Neural progenitor cell (in vitro differentiated cells): ENCODE results near the gene TP53I13. TPM values are rescaled to one million over a fixed set of nuclear protein-coding genes. Genes with fewer than 3 reads are reported as not detected.
A peak's percentile ranks its signal among the peaks of the same experiment; 100 is the strongest.

ENCODE experiments used
- DNase-seq: peaks from one replicate; pipeline ENCODE4 v3.0.0-alpha.2; 2016; ENCODE audit warnings: low spot score
- H2AFZ ChIP-seq: fragments of 200-600 bp; sonication (generic); replicated peaks from 2 replicates; pipeline ENCODE4 v1.6.1; 2016; ENCODE audit warnings: antibody characterized with exemption
- H3F3A ChIP-seq: fragments of 200-600 bp; sonication (generic); 2 replicates; pipeline ENCODE4 v1.6.1; 2016; ENCODE audit warnings: antibody characterized with exemption, low read depth
- H3K27ac ChIP-seq: fragments of 200-600 bp; sonication (generic); 2 replicates; pipeline ENCODE4 v1.5.1; 2016; ENCODE audit warnings: mild to moderate bottlenecking
- H3K27me3 ChIP-seq: fragments of 200-600 bp; sonication (generic); 2 replicates; pipeline ENCODE4 v1.6.1; 2016; ENCODE audit warnings: mild to moderate bottlenecking, moderate library complexity
- H3K36me3 ChIP-seq: fragments of 200-600 bp; sonication (generic); 2 replicates; pipeline ENCODE4 v1.5.1; 2016
- H3K4me1 ChIP-seq: fragments of 200-600 bp; sonication (generic); 2 replicates; pipeline ENCODE4 v1.6.1; 2016; ENCODE audit warnings: mixed run types
- H3K4me2 ChIP-seq: fragments of 200-600 bp; sonication (generic); 2 replicates; pipeline ENCODE4 v1.6.1; 2016
- H3K4me3 ChIP-seq: fragments of 200-600 bp; sonication (generic); 2 replicates; pipeline ENCODE4 v1.5.1; 2016
- H3K79me2 ChIP-seq: fragments of 200-600 bp; sonication (generic); 2 replicates; pipeline ENCODE4 v1.6.1; 2016; ENCODE audit warnings: low read depth
- H3K9ac ChIP-seq: fragments of 200-600 bp; sonication (generic); 2 replicates; pipeline ENCODE4 v1.6.1; 2016
- H3K9me3 ChIP-seq: fragments of 200-600 bp; sonication (generic); 2 replicates; pipeline ENCODE4 v1.5.1; 2016; ENCODE audit warnings: low read depth
- H4K20me1 ChIP-seq: fragments of 200-600 bp; sonication (generic); 2 replicates; pipeline ENCODE4 v1.6.1; 2016; ENCODE audit warnings: low read depth
- H3K27ac Mint-ChIP-seq: 3 replicates; pipeline ENCODE4 v1.8.0; 2021; ENCODE audit warnings: mixed read lengths
- H3K27me3 Mint-ChIP-seq: 2 replicates; pipeline ENCODE4 v1.8.0; 2022; ENCODE audit warnings: low read depth, mild to moderate bottlenecking, inconsistent platforms, moderate library complexity, mixed read lengths; ENCODE audit not compliant: insufficient read depth
- H3K36me3 Mint-ChIP-seq: 3 replicates; pipeline ENCODE4 v1.8.0; 2021; ENCODE audit warnings: mixed read lengths
- H3K4me1 Mint-ChIP-seq: 3 replicates; pipeline ENCODE4 v1.8.0; 2021; ENCODE audit warnings: mixed read lengths
- H3K4me3 Mint-ChIP-seq: 3 replicates; pipeline ENCODE4 v1.8.0; 2021; ENCODE audit warnings: mild to moderate bottlenecking, moderate library complexity, mixed read lengths
- H3K9me3 Mint-ChIP-seq: 3 replicates; pipeline ENCODE4 v1.8.0; 2020; ENCODE audit warnings: mixed read lengths
- EZH2 ChIP-seq: fragments of 200-600 bp; sonication (generic); IDR thresholded peaks from 2 replicates; pipeline ENCODE4 v1.6.1; 2017; ENCODE audit warnings: antibody characterized with exemption, mild to moderate bottlenecking, moderate library complexity
- EZH2phosphoT487 ChIP-seq: fragments of 200-600 bp; sonication (generic); IDR thresholded peaks from 2 replicates; pipeline ENCODE4 v1.6.1; 2017; ENCODE audit warnings: antibody characterized with exemption
- total RNA-seq: library from RNA; depleted of rRNA; stranded (reverse); fragments of >200 nt; gene quantifications from 2 replicates; pipeline ENCODE4 v1.2.3, GENCODE V29; 2015; ENCODE audit warnings: low replicate concordance
- TF ChIP-seq, protein P1 (sequence below): fragments of 200-600 bp; sonication (generic); IDR thresholded peaks from 2 replicates; pipeline ENCODE4 v1.5.1; 2017; ENCODE audit warnings: antibody characterized with exemption, mild to moderate bottlenecking

Gene TP53I13
- total RNA-seq, 1 donor from 2014 or later: 9.2 TPM

DNA sequence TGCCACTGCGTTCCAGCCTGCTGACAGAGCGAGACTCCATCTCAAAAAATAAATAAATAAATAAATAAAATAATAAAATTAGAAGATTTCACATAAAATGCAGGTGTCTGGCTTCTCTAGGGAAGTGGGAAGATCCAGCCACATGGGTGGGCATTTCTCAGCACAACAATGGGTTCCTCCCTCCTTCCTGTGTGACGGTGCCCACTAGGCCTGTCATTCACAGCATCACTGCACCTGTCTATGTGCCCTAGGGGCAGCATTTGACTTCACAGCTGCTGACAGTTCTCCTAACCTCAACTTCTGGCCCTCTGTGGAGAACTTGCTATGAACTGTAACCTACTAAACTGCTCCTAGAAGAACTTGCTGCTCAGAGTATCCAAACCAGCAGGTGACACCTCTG is 4.7 kb upstream of the TP53I13 start:
- peaks cover 42% of the 10 kb centered on the region for H3K27me3 ChIP-seq

DNA sequence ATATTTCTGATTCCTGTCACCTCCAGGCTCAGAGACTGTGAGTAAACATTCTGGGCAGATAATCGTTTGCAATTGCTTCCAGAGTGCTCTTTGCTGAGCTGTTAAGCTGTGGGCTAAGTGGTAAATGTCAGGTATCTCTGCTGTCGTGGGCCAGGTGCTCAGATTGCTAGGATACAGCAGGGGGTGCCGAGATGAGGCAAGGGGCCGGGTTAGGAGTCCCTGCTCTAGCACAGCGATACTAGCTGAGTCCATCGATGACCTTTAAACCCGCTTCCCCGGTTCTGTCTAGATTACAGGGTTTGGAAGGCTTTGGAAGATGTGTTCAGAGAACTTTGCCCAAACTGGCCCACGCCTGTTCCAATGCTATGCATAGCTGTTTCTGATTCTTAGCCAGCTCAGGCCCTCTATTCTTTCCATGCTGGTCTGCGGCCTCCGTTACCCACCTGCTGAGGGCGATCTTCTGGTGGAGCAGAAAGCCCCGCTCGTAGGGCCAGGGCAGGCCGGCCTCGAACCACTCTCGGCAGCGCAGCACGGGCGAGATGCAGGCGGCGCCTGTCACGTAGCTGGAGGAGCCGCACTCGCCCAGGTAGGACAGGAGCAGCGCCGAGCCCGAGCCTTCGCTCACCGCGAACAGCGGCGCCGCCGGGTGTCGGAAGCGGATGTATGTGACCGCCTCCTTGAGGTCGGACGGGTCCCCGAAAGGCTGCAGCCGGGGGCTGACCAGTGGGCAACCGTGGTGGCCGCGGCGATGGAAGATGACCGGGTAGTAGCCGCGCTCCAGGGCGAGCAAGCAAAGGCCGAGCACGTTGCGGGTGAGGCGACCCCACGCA is 2.6 kb upstream of the TP53I13 start:
- Histone ChIP-seq H3K79me2 (peaks cover 7% of the 10 kb centered on the region), H3K9me3 (no peaks in the 10 kb centered on the region), H4K20me1 (peaks cover 15% of the 10 kb centered on the region), H3K36me3 (no peaks in the 10 kb centered on the region), H3F3A (peaks cover 41% of the 10 kb centered on the region), H3K4me1 (peaks cover 15% of the 10 kb centered on the region), H2AFZ (peak overlapping the region; percentile 83), H3K9ac (no peak overlapping the region), H3K4me2 (peak overlapping the region; percentile 96), H3K4me3 (peak overlapping the region; percentile 71), H3K27me3 (peaks cover 42% of the 10 kb centered on the region), H3K27ac (no peak overlapping the region)
- Mint-ChIP-seq H3K9me3 (no peaks in the 10 kb centered on the region), H3K4me3 (peak overlapping the region; percentile 84), H3K27ac (no peak overlapping the region), H3K36me3 (peaks cover 3% of the 10 kb centered on the region), H3K27me3 (peaks cover 32% of the 10 kb centered on the region), H3K4me1 (peaks cover 20% of the 10 kb centered on the region)
- DNase-seq: peak; percentile 78
- TF ChIP-seq EZH2phosphoT487 (no peak), EZH2 (no peak)
- TF ChIP-seq, protein P1, sequence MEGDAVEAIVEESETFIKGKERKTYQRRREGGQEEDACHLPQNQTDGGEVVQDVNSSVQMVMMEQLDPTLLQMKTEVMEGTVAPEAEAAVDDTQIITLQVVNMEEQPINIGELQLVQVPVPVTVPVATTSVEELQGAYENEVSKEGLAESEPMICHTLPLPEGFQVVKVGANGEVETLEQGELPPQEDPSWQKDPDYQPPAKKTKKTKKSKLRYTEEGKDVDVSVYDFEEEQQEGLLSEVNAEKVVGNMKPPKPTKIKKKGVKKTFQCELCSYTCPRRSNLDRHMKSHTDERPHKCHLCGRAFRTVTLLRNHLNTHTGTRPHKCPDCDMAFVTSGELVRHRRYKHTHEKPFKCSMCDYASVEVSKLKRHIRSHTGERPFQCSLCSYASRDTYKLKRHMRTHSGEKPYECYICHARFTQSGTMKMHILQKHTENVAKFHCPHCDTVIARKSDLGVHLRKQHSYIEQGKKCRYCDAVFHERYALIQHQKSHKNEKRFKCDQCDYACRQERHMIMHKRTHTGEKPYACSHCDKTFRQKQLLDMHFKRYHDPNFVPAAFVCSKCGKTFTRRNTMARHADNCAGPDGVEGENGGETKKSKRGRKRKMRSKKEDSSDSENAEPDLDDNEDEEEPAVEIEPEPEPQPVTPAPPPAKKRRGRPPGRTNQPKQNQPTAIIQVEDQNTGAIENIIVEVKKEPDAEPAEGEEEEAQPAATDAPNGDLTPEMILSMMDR: peak; percentile 45

More for the DNA sequence above, 4.7 kb upstream of the TP53I13 start:
- H3K4me2 ChIP-seq: no peak overlapping the region
- H3K79me2 ChIP-seq: no peaks in the 10 kb centered on the region
- peaks cover 8% of the 10 kb centered on the region for H3K4me1 Mint-ChIP-seq
- peaks cover 33% of the 10 kb centered on the region for H3K27me3 Mint-ChIP-seq
- peaks cover 43% of the 10 kb centered on the region for H3F3A ChIP-seq
- H3K36me3 Mint-ChIP-seq: no peaks in the 10 kb centered on the region
- H2AFZ ChIP-seq: no peak overlapping the region
- TF ChIP-seq, protein P1: no peak
- no peak for TF ChIP-seq EZH2
- no peak for TF ChIP-seq EZH2phosphoT487
- H4K20me1 ChIP-seq: peaks cover 5% of the 10 kb centered on the region
- H3K27ac ChIP-seq: no peak overlapping the region
- no peaks in the 10 kb centered on the region for H3K9me3 Mint-ChIP-seq
- H3K4me3 Mint-ChIP-seq: no peak overlapping the region
- H3K4me1 ChIP-seq: peaks cover 9% of the 10 kb centered on the region
- no peaks in the 10 kb centered on the region for H3K9me3 ChIP-seq
- no peak overlapping the region for H3K27ac Mint-ChIP-seq
- H3K9ac ChIP-seq: no peak overlapping the region
- no peak for DNase-seq
- no peaks in the 10 kb centered on the region for H3K36me3 ChIP-seq
- H3K4me3 ChIP-seq: no peak overlapping the region

DNA sequence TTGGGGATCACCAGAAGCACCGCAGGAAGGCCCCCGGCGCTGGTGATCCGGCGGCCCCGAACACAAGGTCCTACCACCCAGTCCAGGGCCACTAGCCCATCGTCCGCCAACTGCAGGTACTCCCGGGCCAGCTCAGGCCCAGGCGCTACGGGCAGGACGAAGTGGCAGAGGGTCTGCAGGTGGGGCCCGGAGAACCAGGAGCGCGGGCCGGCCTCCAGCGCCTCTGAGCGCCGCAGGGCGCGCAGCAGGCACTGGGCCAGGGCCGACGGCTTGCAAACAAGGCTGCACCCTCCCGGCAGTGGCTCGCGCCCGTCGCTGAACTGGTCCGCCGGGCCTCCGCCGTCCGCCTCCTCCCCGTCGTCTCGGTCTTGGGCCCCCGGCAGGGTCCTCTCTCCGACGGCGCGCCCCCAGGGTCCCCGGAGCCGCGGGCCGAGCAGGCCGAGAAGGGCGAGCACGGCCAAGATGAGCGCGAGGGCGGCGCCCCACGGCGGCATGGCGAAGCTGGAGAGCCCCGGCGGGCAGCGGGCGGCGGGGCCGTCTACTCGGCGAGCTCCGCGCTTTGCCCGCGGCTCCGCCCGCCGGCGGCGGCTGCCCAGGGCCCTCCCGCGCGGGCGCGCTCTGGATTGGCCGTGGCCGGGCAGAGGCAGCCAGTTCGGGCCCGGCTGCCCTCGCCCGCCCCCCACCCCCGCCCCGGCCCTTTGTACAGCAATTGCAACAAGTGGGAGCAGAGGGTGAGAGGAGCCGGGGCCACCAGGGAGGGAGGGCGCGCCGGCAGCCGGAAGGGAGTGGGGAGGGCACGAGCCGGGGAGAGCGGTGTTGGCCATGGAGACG is 1.8 kb upstream of the TP53I13 start, which contains the start of gene ABHD15:
TSS of gene ABHD15 (minus strand) at position 565 of the 831 bp plus-strand sequence. CDS start at position 494, 71 bp downstream.
- Histone ChIP-seq H3K79me2 (peaks cover 7% of the 10 kb centered on the region), H3K4me1 (peaks cover 15% of the 10 kb centered on the region), H3K4me3 (peak within 1 kb of the TSS; percentile 71), H3K9me3 (no peaks in the 10 kb centered on the region), H3F3A (peaks cover 41% of the 10 kb centered on the region), H3K4me2 (peak within 1 kb of the TSS; percentile 96), H3K9ac (no peak within 1 kb of the TSS), H4K20me1 (peaks cover 24% of the 10 kb centered on the region), H3K27ac (no peak within 1 kb of the TSS), H3K27me3 (peaks cover 42% of the 10 kb centered on the region), H3K36me3 (no peaks in the 10 kb centered on the region), H2AFZ (peak within 1 kb of the TSS; percentile 83)
- Mint-ChIP-seq H3K4me3 (peak within 1 kb of the TSS; percentile 95), H3K9me3 (no peaks in the 10 kb centered on the region), H3K27me3 (peaks cover 32% of the 10 kb centered on the region), H3K36me3 (peaks cover 4% of the 10 kb centered on the region), H3K27ac (no peak within 1 kb of the TSS), H3K4me1 (peaks cover 24% of the 10 kb centered on the region)
- peak; percentile 91 for TF ChIP-seq EZH2
- TF ChIP-seq EZH2phosphoT487: peak; percentile 85
- TF ChIP-seq, protein P1: no peak
- peak; percentile 84 for DNase-seq
